Neural cell (in vitro differentiated cells): ENCODE results near the gene ZNF512B. TPM values are rescaled to one million over a fixed set of nuclear protein-coding genes. Genes with fewer than 3 reads are reported as not detected.

Experiments used
- H2AFZ ChIP-seq: fragments of 200-600, 300-800 bp; sonication (generic), shearing (Covaris generic); 2 replicates; pipeline ENCODE4 v1.6.0; 2014; ENCODE audit warnings: low read depth, mild to moderate bottlenecking, antibody characterized with exemption, low read length, moderate library complexity
- H3F3A ChIP-seq: fragments of 200-600 bp; shearing (Covaris generic); 2 replicates; pipeline ENCODE4 v1.6.1; 2016; ENCODE audit warnings: mild to moderate bottlenecking, moderate library complexity, mixed read lengths, antibody characterized with exemption, low read length; ENCODE audit not compliant: insufficient read depth, poor library complexity, severe bottlenecking
- H3K27ac ChIP-seq: fragments of 200-600, 300-800 bp; sonication (generic), shearing (Covaris generic); 2 replicates; pipeline ENCODE4 v1.5.1; 2014; ENCODE audit warnings: mild to moderate bottlenecking, low read length, moderate library complexity
- H3K27me3 ChIP-seq: fragments of 300-800, 200-600 bp; sonication (generic), shearing (Covaris generic); 2 replicates; pipeline ENCODE4 v1.6.0; 2014; ENCODE audit warnings: mild to moderate bottlenecking, low read depth, low read length, moderate library complexity; ENCODE audit not compliant: insufficient read depth
- H3K36me3 ChIP-seq: fragments of 300-800, 200-600 bp; sonication (generic), shearing (Covaris generic); 2 replicates; pipeline ENCODE4 v1.5.1; 2014; ENCODE audit warnings: mild to moderate bottlenecking, antibody characterized with exemption, low read length, moderate library complexity; ENCODE audit not compliant: insufficient read depth
- H3K4me2 ChIP-seq: fragments of 300-800, 200-600 bp; sonication (generic), shearing (Covaris generic); 2 replicates; pipeline ENCODE4 v1.6.0; 2014; ENCODE audit warnings: mild to moderate bottlenecking, low read length
- H3K4me3 ChIP-seq: fragments of 300-800, 200-600 bp; sonication (generic), shearing (Covaris generic); 2 replicates; pipeline ENCODE4 v1.5.1; 2014; ENCODE audit warnings: mild to moderate bottlenecking, low read length, moderate library complexity
- H3K79me2 ChIP-seq: fragments of 200-600 bp; shearing (Covaris generic); replicated peaks from 2 replicates; pipeline ENCODE4 v1.6.0; 2014; ENCODE audit warnings: mild to moderate bottlenecking, low read length, moderate library complexity; ENCODE audit not compliant: insufficient read depth
- H3K9ac ChIP-seq: fragments of 300-800, 200-600 bp; sonication (generic), shearing (Covaris generic); 2 replicates; pipeline ENCODE4 v1.6.1; 2016; ENCODE audit warnings: mild to moderate bottlenecking, low read length, mixed read lengths
- H3K9me2 ChIP-seq: fragments of 200-600 bp; shearing (Covaris generic); 2 replicates; pipeline ENCODE4 v1.6.1; 2016; ENCODE audit warnings: mild to moderate bottlenecking, low read length, mixed read lengths; ENCODE audit not compliant: insufficient read depth
- H3K9me3 ChIP-seq: fragments of 200-600, 300-800 bp; sonication (generic), shearing (Covaris generic); 2 replicates; pipeline ENCODE4 v1.6.1; 2016; ENCODE audit warnings: mild to moderate bottlenecking, mixed run types, low read length, moderate library complexity, mixed read lengths
- H4K20me1 ChIP-seq: fragments of 200-600 bp; shearing (Covaris generic); 2 replicates; pipeline ENCODE4 v1.6.1; 2016; ENCODE audit warnings: mild to moderate bottlenecking, mixed run types; ENCODE audit not compliant: insufficient read depth
- CTCF ChIP-seq: fragments of 450-650 bp; IDR thresholded peaks from 2 replicates; pipeline ENCODE4 v1.5.1; 2014; ENCODE audit warnings: antibody characterized with exemption, mild to moderate bottlenecking, moderate library complexity; ENCODE audit not compliant: poor library complexity, severe bottlenecking
- EP300 ChIP-seq: fragments of 450-650 bp; conservative IDR thresholded peaks from 2 replicates; pipeline ENCODE4 v1.6.1; 2014; ENCODE audit warnings: antibody characterized with exemption, mild to moderate bottlenecking, moderate library complexity; ENCODE audit not compliant: poor library complexity, severe bottlenecking
- EZH2 ChIP-seq: fragments of 200-600, 300-800 bp; shearing (Covaris generic), sonication (generic); IDR thresholded peaks from 2 replicates; pipeline ENCODE4 v1.6.1; 2014; ENCODE audit warnings: antibody characterized with exemption, low read length, borderline replicate concordance, mild to moderate bottlenecking; ENCODE audit not compliant: insufficient read depth, poor library complexity, severe bottlenecking
- MXI1 ChIP-seq: fragments of 450-650 bp; conservative IDR thresholded peaks from 2 replicates; pipeline ENCODE4 v1.6.1; 2014; ENCODE audit warnings: antibody characterized with exemption, mild to moderate bottlenecking; ENCODE audit not compliant: poor library complexity, severe bottlenecking
- POLR2AphosphoS5 ChIP-seq: IDR thresholded peaks from 2 replicates; pipeline ENCODE4 v1.6.1; 2012
- RAD21 ChIP-seq: fragments of 450-650 bp; conservative IDR thresholded peaks from 2 replicates; pipeline ENCODE4 v1.6.1; 2014; ENCODE audit warnings: antibody characterized with exemption, mild to moderate bottlenecking, moderate library complexity
- REST ChIP-seq: IDR thresholded peaks from 2 replicates; pipeline ENCODE4 v1.6.1; 2012; ENCODE audit warnings: borderline replicate concordance
- SMC3 ChIP-seq: fragments of 450-650 bp; conservative IDR thresholded peaks from 2 replicates; pipeline ENCODE4 v1.6.1; 2014; ENCODE audit warnings: antibody characterized with exemption, mild to moderate bottlenecking, moderate library complexity; ENCODE audit not compliant: poor library complexity
- TAF1 ChIP-seq: IDR thresholded peaks from 2 replicates; pipeline ENCODE4 v1.6.1; 2012; ENCODE audit warnings: low read depth
- polyA plus RNA-seq: library from polyadenylated mRNA; depleted of rRNA; stranded (reverse); fragments of >200 nt; gene quantifications from 2 replicates; pipeline ENCODE4 v1.2.3, GENCODE V29; 2014

The ZNF512B gene
- polyA plus RNA-seq, 1 donor from 2014 or later: 25.7 TPM

- TF ChIP-seq CTCF (no peak), EP300 (no peak), POLR2AphosphoS5 (no peak), EZH2 (no peak), MXI1 (no peak)
- Histone ChIP-seq H3K4me3 (no peak overlapping the region), H3K4me2 (no peak overlapping the region), H4K20me1 (no peaks in the 10 kb centered on the region), H3K36me3 (no peaks in the 10 kb centered on the region), H2AFZ (no peak overlapping the region), H3K79me2 (peaks cover 15% of the 10 kb centered on the region), H3K27me3 (no peaks in the 10 kb centered on the region), H3F3A (no peaks in the 10 kb centered on the region), H3K9ac (no peak overlapping the region), H3K9me3 (no peaks in the 10 kb centered on the region), H3K9me2 (no peaks in the 10 kb centered on the region), H3K27ac (no peak overlapping the region)
These were observed 10.0 kb downstream of the ZNF512B start for GRCh38 chr20:63959699-63960075.

GRCh38 chr20:63958964-63959698, 10.6 kb downstream of the ZNF512B start:
- H3K4me2 ChIP-seq: no peak overlapping the region
- H3K27me3 ChIP-seq: no peaks in the 10 kb centered on the region
- H3K9ac ChIP-seq: no peak overlapping the region
- no peak overlapping the region for H2AFZ ChIP-seq
- no peak overlapping the region for H3K27ac ChIP-seq
- no peak overlapping the region for H3K4me3 ChIP-seq
- no peaks in the 10 kb centered on the region for H3K36me3 ChIP-seq
- no peak for TF ChIP-seq EZH2
- TF ChIP-seq EP300: no peak
- no peak for TF ChIP-seq TAF1
- TF ChIP-seq CTCF: no peak
- TF ChIP-seq POLR2AphosphoS5: no peak
- no peak for TF ChIP-seq SMC3
- no peak for TF ChIP-seq RAD21
- no peak for TF ChIP-seq MXI1
- no peak for TF ChIP-seq REST
- H3K9me3 ChIP-seq: no peaks in the 10 kb centered on the region
- no peaks in the 10 kb centered on the region for H3F3A ChIP-seq
- peaks cover 20% of the 10 kb centered on the region for H3K79me2 ChIP-seq
- no peaks in the 10 kb centered on the region for H3K9me2 ChIP-seq
- H4K20me1 ChIP-seq: no peaks in the 10 kb centered on the region
